ENCODE data around the gene ING3.

DNA sequence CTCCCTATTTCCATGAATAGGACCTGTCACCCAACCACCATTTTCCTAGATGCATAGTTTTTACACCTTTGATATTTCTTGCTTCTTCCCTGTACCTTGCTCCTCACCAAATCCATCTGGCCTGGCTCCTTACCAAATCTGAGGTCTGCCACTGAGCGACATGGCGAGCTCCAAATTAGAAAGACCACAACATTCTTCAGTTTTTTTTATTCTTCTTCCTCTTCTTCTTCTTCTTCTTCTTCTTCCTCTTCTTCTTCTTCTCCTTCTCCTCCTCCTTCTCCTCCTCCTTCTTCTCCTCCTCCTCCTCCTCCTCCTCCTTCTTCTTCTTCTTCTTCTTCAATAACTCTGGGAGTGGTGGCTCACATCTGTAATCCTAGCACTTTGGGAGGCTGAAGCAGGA is 45.1 kb downstream of the ING3 start:
- no peak for TF ChIP-seq CTCF (IDR thresholded peaks at IDR 0.05)
- no peak for TF ChIP-seq POLR2A (IDR thresholded peaks at IDR 0.05)
- no peak for TF ChIP-seq EP300 (IDR thresholded peaks at IDR 0.05)

Data from ovary (tissue), 3 donors.